Parathyroid adenoma (tissue), 2 donors: ENCODE measurements around the gene RALGAPB.

ENCODE experiments used
- H2AFZ ChIP-seq: fragments of 300-600 bp; sonication (generic); one replicate; pipeline ENCODE4 v1.7.0; 2017; ENCODE audit warnings: antibody characterized with exemption, mild to moderate bottlenecking
- H3K27ac ChIP-seq: fragments of 300-600 bp; sonication (generic); one replicate; pipeline ENCODE4 v1.7.0; 2017
- H3K27me3 ChIP-seq: fragments of 300-600 bp; sonication (generic); one replicate; pipeline ENCODE4 v1.7.0; 2017; ENCODE audit warnings: low read length; ENCODE audit not compliant: control insufficient read depth, insufficient read depth
- H3K36me3 ChIP-seq: fragments of 300-600 bp; sonication (generic); one replicate; pipeline ENCODE4 v1.7.0; 2017; ENCODE audit warnings: low read length; ENCODE audit not compliant: control insufficient read depth, insufficient read depth
- H3K4me1 ChIP-seq: fragments of 300-600 bp; sonication (generic); one replicate; pipeline ENCODE4 v1.7.0; 2017; ENCODE audit warnings: control low read depth
- H3K4me2 ChIP-seq: fragments of 300-600 bp; sonication (generic); one replicate; pipeline ENCODE4 v1.7.0; 2017; ENCODE audit warnings: low read length
- H3K4me3 ChIP-seq: fragments of 300-600 bp; sonication (generic); one replicate; pipeline ENCODE4 v1.7.0; 2017; ENCODE audit warnings: low read depth, low read length
- H3K79me2 ChIP-seq: fragments of 300-600 bp; sonication (generic); one replicate; pipeline ENCODE4 v1.7.0; 2017; ENCODE audit warnings: control low read depth
- H3K9ac ChIP-seq: fragments of 300-600 bp; sonication (generic); one replicate; pipeline ENCODE4 v1.7.0; 2017; ENCODE audit warnings: mild to moderate bottlenecking
- H3K9me3 ChIP-seq: fragments of 300-600 bp; sonication (generic); one replicate; pipeline ENCODE4 v1.7.0; 2017; ENCODE audit warnings: low read length; ENCODE audit not compliant: control insufficient read depth
- CTCF ChIP-seq: fragments of 300-600 bp; sonication (generic); IDR thresholded peaks from one replicate; pipeline ENCODE4 v1.7.0; 2017; ENCODE audit warnings: antibody characterized with exemption, mild to moderate bottlenecking
- donor health status: primary hyperparathyroidism.

The RALGAPB gene

DNA sequence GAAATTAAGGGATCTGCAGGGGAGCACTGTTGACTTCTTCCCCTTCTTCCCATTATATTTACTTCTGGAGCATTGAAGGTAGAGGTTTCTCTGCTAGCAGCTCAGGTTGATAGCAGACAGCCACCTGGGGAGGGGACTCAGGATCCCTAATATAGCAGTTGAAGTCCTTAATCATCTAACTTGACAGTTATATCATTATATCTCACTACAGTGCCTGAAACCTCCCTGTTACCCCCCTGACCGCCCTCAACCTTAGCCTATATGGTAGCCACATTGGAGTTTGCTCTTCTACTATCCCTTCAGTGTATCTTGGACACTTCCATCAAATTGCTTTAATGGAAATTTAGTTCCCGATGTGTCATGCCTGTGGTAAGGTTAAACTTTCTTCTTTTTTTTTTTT, 7.0 kb downstream of the RALGAPB start:
- TF ChIP-seq CTCF = no peak
- peaks cover under 1% of the 10 kb centered on the region for H3K4me1 ChIP-seq
- no peak overlapping the region for H3K27ac ChIP-seq
- H2AFZ ChIP-seq = no peak overlapping the region
- no peak overlapping the region for H3K4me2 ChIP-seq
- no peaks in the 10 kb centered on the region for H3K27me3 ChIP-seq
- no peak overlapping the region for H3K4me3 ChIP-seq
- no peak overlapping the region for H3K9ac ChIP-seq
- H3K36me3 ChIP-seq = no peaks in the 10 kb centered on the region
- peaks cover 55% of the 10 kb centered on the region for H3K79me2 ChIP-seq
- H3K9me3 ChIP-seq = no peaks in the 10 kb centered on the region

DNA sequence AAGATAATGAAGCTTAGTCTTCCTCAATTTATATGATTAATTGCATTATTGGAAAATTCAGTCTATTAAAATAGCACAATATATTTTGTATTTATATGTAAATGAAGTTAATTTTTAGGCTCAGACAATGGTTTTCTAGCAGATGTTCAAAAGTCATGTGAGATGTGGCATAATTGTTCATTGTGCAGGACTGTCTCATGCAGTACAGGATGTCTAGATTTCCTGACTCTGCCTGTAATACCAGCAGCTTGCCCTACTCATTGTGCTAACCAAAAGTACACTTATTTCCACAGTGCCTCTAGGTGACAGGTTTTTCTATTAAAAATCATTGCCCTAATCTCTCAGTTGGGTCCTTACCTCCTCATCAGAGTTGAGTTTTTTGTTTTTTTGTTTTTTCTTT, 12.4 kb downstream of the RALGAPB start:
- Histone ChIP-seq H3K4me1 (no peaks in the 10 kb centered on the region), H3K27ac (no peak overlapping the region), H3K27me3 (no peaks in the 10 kb centered on the region), H3K9ac (no peak overlapping the region), H3K4me2 (no peak overlapping the region), H3K9me3 (no peaks in the 10 kb centered on the region), H3K4me3 (no peak overlapping the region), H3K79me2 (peaks cover 27% of the 10 kb centered on the region), H3K36me3 (no peaks in the 10 kb centered on the region), H2AFZ (no peak overlapping the region)
- no peak for TF ChIP-seq CTCF

- Histone ChIP-seq H3K27me3 (no peaks in the 10 kb centered on the region), H3K4me3 (no peak overlapping the region), H3K27ac (no peak overlapping the region), H2AFZ (no peak overlapping the region), H3K4me2 (no peak overlapping the region), H3K4me1 (no peaks in the 10 kb centered on the region), H3K36me3 (no peaks in the 10 kb centered on the region), H3K79me2 (peaks cover 9% of the 10 kb centered on the region), H3K9ac (no peak overlapping the region), H3K9me3 (no peaks in the 10 kb centered on the region)
- TF ChIP-seq CTCF = no peak
These were observed 16.5 kb downstream of the RALGAPB start for GRCh38 chr20:38489181-38489580.

DNA sequence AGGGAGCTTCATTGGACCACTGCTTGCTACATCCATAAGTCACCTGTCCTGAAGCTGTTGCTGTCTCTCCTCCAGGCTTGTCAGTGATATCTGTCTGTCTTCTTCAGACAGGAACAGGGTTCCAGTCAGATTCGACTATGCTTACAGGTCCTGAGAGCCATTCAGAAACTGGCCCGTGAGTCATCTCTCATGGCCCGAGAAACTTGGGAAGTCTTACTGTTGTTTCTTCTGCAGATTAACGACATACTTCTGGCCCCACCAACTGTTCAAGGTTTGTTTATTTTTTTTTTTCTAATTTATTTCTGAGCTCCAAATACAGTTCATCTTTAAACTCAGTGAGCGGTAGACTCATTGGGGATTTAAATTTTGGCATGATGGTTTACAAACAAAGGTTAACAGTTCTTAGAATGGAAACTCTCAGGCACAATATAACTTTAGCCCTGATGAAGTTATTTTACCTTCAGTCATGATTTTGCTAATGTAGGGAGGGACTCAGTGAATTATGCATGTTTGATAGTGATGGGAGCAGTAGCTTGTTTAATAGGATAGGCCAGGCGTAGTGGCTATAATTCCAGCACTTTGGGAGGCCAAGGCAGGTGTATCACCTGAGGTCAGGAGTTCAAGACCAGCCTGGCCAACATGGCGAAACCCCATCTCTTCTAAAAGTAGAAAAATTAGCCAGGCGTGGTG, 24.7 kb downstream of the RALGAPB start:
- Histone ChIP-seq H3K4me2 (no peak overlapping the region), H3K27ac (no peak overlapping the region), H2AFZ (no peak overlapping the region), H3K4me3 (no peak overlapping the region), H3K9me3 (no peaks in the 10 kb centered on the region), H3K9ac (no peak overlapping the region), H3K79me2 (no peaks in the 10 kb centered on the region), H3K36me3 (no peaks in the 10 kb centered on the region), H3K27me3 (no peaks in the 10 kb centered on the region), H3K4me1 (no peaks in the 10 kb centered on the region)
- TF ChIP-seq CTCF = no peak

DNA sequence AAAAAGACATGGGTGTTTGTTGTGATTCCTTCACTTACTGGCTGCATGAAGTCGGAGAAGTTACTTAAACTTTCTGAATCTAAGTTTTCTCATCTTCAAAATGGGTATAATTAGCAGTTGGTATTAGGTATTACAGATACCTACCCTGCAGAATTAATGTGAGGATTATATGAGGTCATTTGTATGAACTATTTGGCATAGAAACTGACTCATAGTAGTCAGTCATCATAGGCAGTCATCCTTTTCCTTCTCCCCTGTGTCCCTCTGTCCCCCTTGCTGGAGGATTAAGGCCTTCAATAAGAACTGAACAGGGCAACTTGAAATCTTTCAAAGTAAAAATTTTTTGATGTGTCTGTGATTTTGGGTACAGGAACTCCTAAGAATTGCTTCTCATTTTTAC, 26.3 kb downstream of the RALGAPB start:
- H3K27me3 ChIP-seq = no peaks in the 10 kb centered on the region
- no peak overlapping the region for H3K4me3 ChIP-seq
- H3K36me3 ChIP-seq = no peaks in the 10 kb centered on the region
- no peak overlapping the region for H3K4me2 ChIP-seq
- H3K27ac ChIP-seq = no peak overlapping the region
- no peaks in the 10 kb centered on the region for H3K4me1 ChIP-seq
- H3K9me3 ChIP-seq = no peaks in the 10 kb centered on the region
- no peak overlapping the region for H3K9ac ChIP-seq
- H3K79me2 ChIP-seq = no peaks in the 10 kb centered on the region
- H2AFZ ChIP-seq = no peak overlapping the region
- no peak for TF ChIP-seq CTCF
